AG09309 (cell line): ENCODE data around the gene LRRK1.

Experiments used
- DNase-seq: peaks from one replicate; pipeline ENCODE4 v3.0.0-alpha.2; 2010; ENCODE audit warnings: low read depth
- H3K4me3 ChIP-seq: 2 replicates; pipeline ENCODE4 v1.5.1; 2011; ENCODE audit warnings: mild to moderate bottlenecking, low read depth, low read length, moderate library complexity; ENCODE audit not compliant: control insufficient read depth
- TF ChIP-seq, protein P1 (sequence below): IDR thresholded peaks from 2 replicates; pipeline ENCODE4 v1.5.1; 2011; ENCODE audit warnings: mild to moderate bottlenecking, low read depth, low read length, inconsistent platforms; ENCODE audit not compliant: insufficient read depth, control insufficient read depth; ENCODE audit errors: missing control alignments

The LRRK1 gene

DNA sequence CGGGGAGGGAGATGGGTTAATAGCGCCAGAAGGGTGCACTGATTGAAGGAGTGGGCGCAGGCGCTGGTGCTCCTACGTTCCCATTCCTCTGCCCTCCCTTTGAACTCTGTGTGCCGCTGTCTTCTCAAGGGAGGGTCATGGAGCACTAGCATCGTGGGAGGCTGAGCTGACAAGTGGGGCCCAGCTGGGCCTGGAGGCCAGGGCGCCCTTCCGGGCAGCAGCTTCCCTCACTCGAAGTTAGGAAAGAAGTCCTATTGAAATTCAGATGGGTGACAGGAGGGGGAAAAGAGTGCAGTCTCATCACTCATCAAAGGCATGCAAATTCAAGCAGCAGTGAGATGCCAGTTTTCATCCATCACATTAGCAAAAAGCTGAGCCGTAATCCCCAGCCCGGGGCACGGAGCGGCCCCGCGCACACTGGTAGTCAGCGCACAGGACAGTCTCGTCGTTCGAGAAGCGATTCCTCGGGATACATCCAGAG, 128.2 kb downstream of the LRRK1 start:
- TF ChIP-seq, protein P1, sequence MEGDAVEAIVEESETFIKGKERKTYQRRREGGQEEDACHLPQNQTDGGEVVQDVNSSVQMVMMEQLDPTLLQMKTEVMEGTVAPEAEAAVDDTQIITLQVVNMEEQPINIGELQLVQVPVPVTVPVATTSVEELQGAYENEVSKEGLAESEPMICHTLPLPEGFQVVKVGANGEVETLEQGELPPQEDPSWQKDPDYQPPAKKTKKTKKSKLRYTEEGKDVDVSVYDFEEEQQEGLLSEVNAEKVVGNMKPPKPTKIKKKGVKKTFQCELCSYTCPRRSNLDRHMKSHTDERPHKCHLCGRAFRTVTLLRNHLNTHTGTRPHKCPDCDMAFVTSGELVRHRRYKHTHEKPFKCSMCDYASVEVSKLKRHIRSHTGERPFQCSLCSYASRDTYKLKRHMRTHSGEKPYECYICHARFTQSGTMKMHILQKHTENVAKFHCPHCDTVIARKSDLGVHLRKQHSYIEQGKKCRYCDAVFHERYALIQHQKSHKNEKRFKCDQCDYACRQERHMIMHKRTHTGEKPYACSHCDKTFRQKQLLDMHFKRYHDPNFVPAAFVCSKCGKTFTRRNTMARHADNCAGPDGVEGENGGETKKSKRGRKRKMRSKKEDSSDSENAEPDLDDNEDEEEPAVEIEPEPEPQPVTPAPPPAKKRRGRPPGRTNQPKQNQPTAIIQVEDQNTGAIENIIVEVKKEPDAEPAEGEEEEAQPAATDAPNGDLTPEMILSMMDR = no peak

DNA sequence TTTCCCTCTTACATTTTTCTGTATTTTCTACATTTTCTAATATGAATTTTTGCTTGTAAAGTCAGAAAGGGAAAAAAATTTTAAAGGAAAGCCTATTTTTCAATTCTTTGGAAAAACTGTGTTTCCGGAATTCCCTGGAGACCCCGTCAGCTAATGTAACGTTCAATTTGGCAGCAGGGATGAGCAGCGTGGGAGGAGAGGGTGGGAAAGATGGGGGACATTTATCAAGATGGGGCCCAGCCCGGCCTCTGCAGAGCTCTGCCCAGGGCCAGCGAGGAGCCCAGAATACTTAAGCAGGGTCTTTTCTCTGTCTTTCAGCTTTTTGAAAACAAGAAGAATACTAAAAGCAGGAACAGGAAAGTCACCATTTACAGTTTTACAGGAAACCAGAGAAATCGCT, 129.0 kb downstream of the LRRK1 start:
- H3K4me3 ChIP-seq = no peak overlapping the region
- TF ChIP-seq, protein P1 = no peak
- no peak for DNase-seq

More for the DNA sequence above, 128.2 kb downstream of the LRRK1 start:
- H3K4me3 ChIP-seq = no peak overlapping the region
- no peak for DNase-seq

DNA sequence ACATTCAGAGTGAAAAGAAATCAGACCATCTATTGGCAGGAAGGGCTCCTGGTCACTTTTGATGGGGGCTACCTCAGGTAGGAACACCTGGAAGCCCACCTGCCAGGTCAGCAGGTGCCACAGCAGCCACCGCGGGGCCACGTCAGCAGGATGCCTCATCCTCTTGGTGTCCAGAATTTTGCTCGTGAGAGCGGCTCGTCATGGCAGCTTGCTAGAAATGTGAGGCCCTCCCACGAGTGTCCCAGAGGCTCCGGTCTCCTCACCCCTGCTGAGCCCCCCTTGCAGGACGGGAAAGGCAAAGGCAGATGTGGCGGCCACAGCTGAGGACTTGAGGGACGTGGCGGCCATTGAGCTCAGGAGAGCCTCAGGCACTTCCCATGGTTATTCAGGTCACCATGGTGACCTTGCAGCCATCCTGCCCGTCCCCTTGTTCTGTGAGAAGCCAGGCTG, 129.4 kb downstream of the LRRK1 start:
- H3K4me3 ChIP-seq = no peak overlapping the region
- no peak for DNase-seq
- TF ChIP-seq, protein P1 = no peak

DNA sequence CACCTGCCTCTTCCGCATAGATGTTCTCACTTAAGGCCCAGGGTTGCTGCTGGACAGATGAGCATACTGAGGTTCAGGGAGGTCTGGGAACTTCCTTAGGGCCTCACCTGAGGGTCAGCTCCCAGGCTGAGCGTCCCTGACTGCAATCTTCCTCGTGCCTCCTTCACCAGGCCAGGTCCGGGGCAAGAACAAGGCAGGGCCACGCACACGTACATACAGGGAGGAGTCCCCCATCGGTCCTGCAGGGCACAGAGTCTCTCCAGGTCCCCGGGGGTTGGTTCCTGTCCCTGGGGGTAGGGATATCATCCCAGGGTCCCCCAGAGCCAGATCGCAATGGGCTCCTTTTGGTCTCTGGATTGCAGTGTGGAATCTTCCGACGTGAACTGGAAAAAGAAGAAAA, 130.1 kb downstream of the LRRK1 start:
- DNase-seq = no peak
- TF ChIP-seq, protein P1 = no peak
- H3K4me3 ChIP-seq = no peak overlapping the region

DNA sequence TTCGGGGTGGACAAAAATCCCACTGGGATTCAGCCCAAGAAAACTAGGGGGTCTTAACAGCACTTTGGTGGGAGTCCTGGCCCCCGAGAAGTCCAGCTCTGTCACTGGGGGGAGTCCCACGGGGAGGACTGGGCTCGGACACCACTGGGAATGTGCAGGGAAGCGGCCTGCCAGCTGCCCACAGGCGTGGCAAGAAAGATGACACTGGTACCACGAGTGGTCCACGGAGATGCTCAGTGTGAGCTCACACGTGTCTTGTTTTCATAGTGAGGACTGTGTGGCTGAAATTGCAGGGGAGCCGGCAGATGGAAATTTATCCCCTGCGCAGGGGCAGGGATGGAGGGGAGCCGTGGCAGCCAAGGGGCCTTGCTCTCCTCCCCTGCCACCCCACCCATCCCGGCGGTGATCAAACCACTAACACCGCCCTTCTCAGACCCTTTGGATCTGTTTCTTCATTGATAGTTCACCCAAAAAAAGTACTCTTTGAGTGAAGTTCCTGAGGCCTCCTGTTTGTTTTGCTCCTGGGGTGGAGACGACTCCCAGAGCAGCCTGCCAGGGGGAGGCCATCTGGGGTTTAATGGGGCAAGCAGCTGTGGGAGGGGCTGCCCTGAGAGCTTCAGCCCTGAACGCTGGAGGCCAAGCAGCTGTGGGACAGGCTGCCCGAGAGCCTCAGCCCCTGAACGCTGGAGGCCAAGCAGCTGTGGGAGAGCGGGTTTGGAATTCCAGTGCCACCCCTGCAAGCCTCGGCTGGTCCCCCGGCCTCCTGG, 130.9 kb downstream of the LRRK1 start:
- DNase-seq = no peak
- H3K4me3 ChIP-seq = no peak overlapping the region

DNA sequence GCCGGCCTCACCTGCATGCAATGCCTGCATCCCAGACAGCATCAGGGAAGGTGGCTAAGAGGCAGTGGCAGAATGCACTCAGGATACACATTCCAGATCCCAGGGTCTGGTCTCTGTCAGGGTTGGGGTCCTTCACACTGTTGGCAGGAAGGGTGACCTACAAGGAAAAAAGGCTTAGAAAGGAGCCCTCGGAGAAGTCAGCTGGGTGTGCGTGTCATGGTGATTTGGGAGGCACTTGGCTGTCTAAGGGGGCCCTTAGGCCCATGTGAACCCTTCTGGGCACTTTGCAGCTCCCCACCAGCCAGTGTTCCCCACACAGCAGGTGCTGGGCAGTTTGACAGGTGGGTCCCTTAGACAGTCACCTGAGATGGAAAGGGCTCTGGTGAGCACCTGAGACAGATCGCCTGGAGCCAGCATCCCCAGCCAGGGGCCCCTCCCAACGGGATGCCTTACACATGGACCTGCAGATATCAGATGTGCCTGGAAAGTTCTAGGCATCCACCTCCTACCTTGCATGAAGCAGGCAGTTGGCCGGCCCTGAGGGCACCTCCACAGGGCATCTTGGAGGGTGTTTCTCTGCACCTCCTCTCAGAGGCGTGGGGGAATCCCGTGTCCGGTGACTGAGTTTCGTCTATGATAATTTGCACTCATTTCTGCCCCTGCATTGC, 131.6 kb downstream of the LRRK1 start:
- H3K4me3 ChIP-seq = no peak overlapping the region
- DNase-seq = no peak
- TF ChIP-seq, protein P1 = no peak

More for the DNA sequence above, 130.9 kb downstream of the LRRK1 start:
- TF ChIP-seq, protein P1 = no peak
